CD14-positive monocyte (primary cell): ENCODE results near the gene TAGLN3. TPM values are rescaled to one million over a fixed set of nuclear protein-coding genes. Genes with fewer than 3 reads are reported as not detected.

ENCODE experiments used
- DNase-seq, 3 donors: peaks; one replicate each; pipeline ENCODE4 v3.0.0-alpha.2; 2011 to 2022
- H2AFZ ChIP-seq: 2 replicates; pipeline ENCODE4 v1.6.0; 2012; ENCODE audit warnings: mild to moderate bottlenecking, low read depth, low read length, inconsistent platforms; ENCODE audit not compliant: insufficient read depth, poor library complexity, severe bottlenecking
- H3K27ac ChIP-seq, 2 donors: 1 replicate in 1 of 2; 2 replicates in 1 of 2; pipeline ENCODE4 v1.5.1; 2012 to 2013; ENCODE audit warnings: low read length in 2 of 2, control low read depth in 1 of 2, inconsistent platforms in 1 of 2, low read depth in 1 of 2, mild to moderate bottlenecking in 1 of 2
- H3K27me3 ChIP-seq, 2 donors: one replicate each; pipeline versions ENCODE4 v1.6.0 to v1.6.1; 2011 to 2013; ENCODE audit warnings: low read length in 2 of 2; ENCODE audit not compliant: control insufficient read depth in 2 of 2, insufficient read depth in 2 of 2
- H3K36me3 ChIP-seq, 2 donors: replicated peaks in 1 of 2; 1 replicate in 1 of 2; 2 replicates in 1 of 2; pipeline versions ENCODE4 v1.5.1 to v1.6.1; 2012 to 2013; ENCODE audit warnings: low read length in 2 of 2, control low read depth in 1 of 2, inconsistent platforms in 1 of 2, mild to moderate bottlenecking in 1 of 2; ENCODE audit not compliant: insufficient read depth in 2 of 2, control insufficient read depth in 1 of 2
- H3K4me1 ChIP-seq, 2 donors: 1 replicate in 1 of 2; 2 replicates in 1 of 2; pipeline versions ENCODE4 v1.5.1 to v1.6.1; 2012 to 2013; ENCODE audit warnings: low read length in 2 of 2, control low read depth in 1 of 2, inconsistent platforms in 1 of 2, mild to moderate bottlenecking in 1 of 2, moderate library complexity in 1 of 2; ENCODE audit not compliant: insufficient read depth in 2 of 2, control insufficient read depth in 1 of 2
- H3K4me2 ChIP-seq: replicated peaks from 2 replicates; pipeline ENCODE3; 2012; ENCODE audit warnings: low read length, moderate library complexity, mild to moderate bottlenecking; ENCODE audit not compliant: poor library complexity, severe bottlenecking; ENCODE audit errors: extremely low read depth
- H3K4me3 ChIP-seq, 3 experiments: fragments of 200-600 bp in 1 of 3; sonication (generic) in 1 of 3; replicated peaks in 1 of 3; 1 replicate in 2 of 3; 2 replicates in 1 of 3; pipeline ENCODE4 v1.5.1; 2011 to 2013; ENCODE audit warnings: low read length in 3 of 3, mild to moderate bottlenecking in 3 of 3, control low read depth in 2 of 3, low read depth in 2 of 3, inconsistent platforms in 1 of 3, moderate library complexity in 1 of 3
- H3K79me2 ChIP-seq: 2 replicates; pipeline ENCODE4 v1.6.0; 2012; ENCODE audit warnings: mild to moderate bottlenecking, control low read depth, inconsistent platforms, low read length, moderate library complexity; ENCODE audit not compliant: insufficient read depth
- H3K9ac ChIP-seq: 2 replicates; pipeline ENCODE4 v1.6.0; 2017; ENCODE audit warnings: low read length, mild to moderate bottlenecking; ENCODE audit not compliant: insufficient read depth, poor library complexity, severe bottlenecking
- H3K9me3 ChIP-seq, 2 donors: replicated peaks in 1 of 2; 1 replicate in 1 of 2; 2 replicates in 1 of 2; pipeline versions ENCODE4 v1.5.1 to v1.6.1; 2012 to 2013; ENCODE audit warnings: low read length in 2 of 2, control low read depth in 1 of 2; ENCODE audit not compliant: control insufficient read depth in 1 of 2, insufficient read depth in 1 of 2
- H4K20me1 ChIP-seq: 2 replicates; pipeline ENCODE4 v1.6.0; 2012; ENCODE audit warnings: mild to moderate bottlenecking, low read length, control low read depth, moderate library complexity; ENCODE audit not compliant: insufficient read depth
- H3K27ac Mint-ChIP-seq, 7 donors: one replicate each; pipeline ENCODE4 v1.8.0; 2020; ENCODE audit warnings: mild to moderate bottlenecking in 7 of 7, mixed read lengths in 7 of 7, moderate library complexity in 6 of 7, inconsistent platforms in 2 of 7
- H3K27me3 Mint-ChIP-seq, 3 donors: one replicate each; pipeline ENCODE4 v1.8.0; 2021 to 2022; ENCODE audit warnings: low read depth in 3 of 3, mild to moderate bottlenecking in 3 of 3, mixed read lengths in 3 of 3, moderate library complexity in 3 of 3, inconsistent platforms in 1 of 3
- H3K36me3 Mint-ChIP-seq, 2 donors: one replicate each; pipeline ENCODE4 v1.8.0; 2020; ENCODE audit warnings: mixed read lengths in 2 of 2, inconsistent platforms in 1 of 2, mild to moderate bottlenecking in 1 of 2
- H3K4me1 Mint-ChIP-seq: one replicate; pipeline ENCODE4 v1.8.0; 2020; ENCODE audit warnings: mild to moderate bottlenecking, mixed read lengths
- H3K4me3 Mint-ChIP-seq, 2 donors: one replicate each; pipeline ENCODE4 v1.8.0; 2020; ENCODE audit warnings: mild to moderate bottlenecking in 2 of 2, mixed read lengths in 2 of 2, moderate library complexity in 1 of 2
- H3K9me3 Mint-ChIP-seq, 7 donors: one replicate each; pipeline ENCODE4 v1.8.0; 2020 to 2022; ENCODE audit warnings: mixed read lengths in 7 of 7, mild to moderate bottlenecking in 6 of 7, moderate library complexity in 6 of 7, inconsistent platforms in 2 of 7
- WGBS: methylation state at CpG from one replicate; pipeline ENCODE4 v1.1.5; 2013; ENCODE audit warnings: missing lambda C conversion rate; ENCODE audit not compliant: insufficient coverage; 5-methylcytosine and 5-hydroxymethylcytosine counted together
- intact Hi-C, 2 donors: fragments of 100-400 bp; cut with micrococcal nuclease; formaldehyde crosslinking; loops; one replicate each; pipeline versions ENCODE4 v1.15.0 to v1.15.1; 2023
- polyA minus RNA-seq: library from RNA; depleted of rRNA, polyadenylated mRNA; stranded (reverse); fragments of >200 nt; gene quantifications from 2 replicates; pipeline ENCODE4 v1.2.3, GENCODE V29; 2012
- polyA plus RNA-seq, 3 donors: library from polyadenylated mRNA; depleted of rRNA in 1 of 3; unstranded in 2 of 3; stranded (reverse) in 1 of 3; fragments of 300-500 nt in 2 of 3; fragments of >200 nt in 1 of 3; fragmentation: Illumina TruSeq in 2 of 3; gene quantifications; 1 replicate in 2 of 3; 2 replicates in 1 of 3; pipeline ENCODE4 v1.2.3, GENCODE V29; 2012 to 2021
- total RNA-seq, 12 experiments: library from RNA in 1 of 12; stranded (reverse) in 1 of 12; fragments of 120-200 nt in 1 of 12; gene quantifications; one replicate each; pipeline ENCODE4 v1.2.4 and lab custom pipeline; 2013 to 2026; ENCODE audit warnings: mixed read lengths in 6 of 12, inconsistent platforms in 1 of 12
- TF ChIP-seq, protein P1 (sequence below): fragments of 200-600 bp; IDR thresholded peaks from one replicate; pipeline ENCODE4 v1.8.0; 2022; ENCODE audit warnings: antibody characterized with exemption, mild to moderate bottlenecking

The TAGLN3 gene
- total RNA-seq (2013), result 0.10 TPM
- not detected for polyA plus RNA-seq
- not detected in 2 replicates for polyA minus RNA-seq
- 0 to 25.6 (median 0) reads per million in 11 experiments for total RNA-seq (lab: John Stamatoyannopoulos, UW)

DNA sequence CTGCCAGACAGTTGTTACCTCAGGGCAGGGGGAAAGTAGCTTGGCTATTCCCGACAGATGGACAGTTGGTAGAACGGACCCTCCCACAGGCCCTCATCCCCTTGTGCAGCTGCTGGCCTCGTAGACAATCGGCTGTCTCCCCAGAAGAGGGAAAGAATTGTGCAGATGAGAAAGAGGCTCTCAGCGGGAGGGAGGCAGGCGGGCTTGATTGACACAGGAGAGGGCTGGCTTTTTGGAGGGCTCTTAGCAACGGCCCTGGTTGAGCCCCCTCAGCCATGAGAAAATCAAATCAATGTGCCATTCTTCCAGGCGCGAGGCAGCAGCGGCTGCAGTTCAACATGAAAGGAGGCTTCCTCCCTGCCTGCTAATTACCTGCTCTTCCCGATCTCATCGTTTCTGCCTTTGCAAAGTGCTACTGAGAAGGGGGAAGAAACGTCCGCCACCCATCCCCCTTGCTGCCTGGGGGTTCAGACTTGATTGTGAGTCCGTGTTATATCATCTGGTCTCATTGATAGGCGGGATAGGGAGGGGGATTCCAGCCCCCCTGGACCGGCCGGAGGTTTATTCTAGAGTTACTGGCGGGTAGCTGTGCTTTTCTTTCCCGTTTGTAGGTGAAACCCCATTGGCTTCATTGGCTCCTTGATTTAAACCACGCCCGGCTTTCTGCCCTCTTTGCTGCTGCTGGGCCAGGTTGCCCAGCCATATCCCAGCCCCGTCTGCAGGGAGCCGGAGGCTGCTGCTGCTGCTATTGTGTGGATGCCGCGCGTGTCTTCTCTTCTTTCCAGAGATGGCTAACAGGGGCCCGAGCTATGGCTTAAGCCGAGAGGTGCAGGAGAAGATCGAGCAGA is at the start of gene TAGLN3:
TSS of gene TAGLN3 (plus strand) at position 287 of the 848 bp plus-strand sequence. CDS start at position 788, 501 bp downstream.
- peaks cover 11 to 12% of the 10 kb centered on the region in 2 donors for H3K4me1 ChIP-seq
- Mint-ChIP-seq H3K27me3 (peaks cover 35 to 55% (median 42%) of the 10 kb centered on the region in 3 donors), H3K36me3 (peaks cover 0 to under 1% of the 10 kb centered on the region in 2 donors), H3K4me1 (peaks cover 20% of the 10 kb centered on the region), H3K27ac (no peak within 1 kb of the TSS), H3K4me3 (peak within 1 kb of the TSS; percentile 66 to 92), H3K9me3 (peaks cover 0 to 3% (median 2%) of the 10 kb centered on the region in 7 donors)
- intact Hi-C loops, result no loop called here
- peak within 1 kb of the TSS; percentile 38 for H2AFZ ChIP-seq
- H3K27me3 ChIP-seq, result peaks cover 30 to 33% of the 10 kb centered on the region in 2 donors
- no peaks in the 10 kb centered on the region for H3K79me2 ChIP-seq
- DNase-seq, result no peak
- H3K9ac ChIP-seq, result peak within 1 kb of the TSS; percentile 19
- TF ChIP-seq, protein P1, sequence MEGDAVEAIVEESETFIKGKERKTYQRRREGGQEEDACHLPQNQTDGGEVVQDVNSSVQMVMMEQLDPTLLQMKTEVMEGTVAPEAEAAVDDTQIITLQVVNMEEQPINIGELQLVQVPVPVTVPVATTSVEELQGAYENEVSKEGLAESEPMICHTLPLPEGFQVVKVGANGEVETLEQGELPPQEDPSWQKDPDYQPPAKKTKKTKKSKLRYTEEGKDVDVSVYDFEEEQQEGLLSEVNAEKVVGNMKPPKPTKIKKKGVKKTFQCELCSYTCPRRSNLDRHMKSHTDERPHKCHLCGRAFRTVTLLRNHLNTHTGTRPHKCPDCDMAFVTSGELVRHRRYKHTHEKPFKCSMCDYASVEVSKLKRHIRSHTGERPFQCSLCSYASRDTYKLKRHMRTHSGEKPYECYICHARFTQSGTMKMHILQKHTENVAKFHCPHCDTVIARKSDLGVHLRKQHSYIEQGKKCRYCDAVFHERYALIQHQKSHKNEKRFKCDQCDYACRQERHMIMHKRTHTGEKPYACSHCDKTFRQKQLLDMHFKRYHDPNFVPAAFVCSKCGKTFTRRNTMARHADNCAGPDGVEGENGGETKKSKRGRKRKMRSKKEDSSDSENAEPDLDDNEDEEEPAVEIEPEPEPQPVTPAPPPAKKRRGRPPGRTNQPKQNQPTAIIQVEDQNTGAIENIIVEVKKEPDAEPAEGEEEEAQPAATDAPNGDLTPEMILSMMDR, result no peak
- H3K4me3 ChIP-seq, result peak within 1 kb of the TSS in 1 of 3 experiments; percentile 56
- WGBS, result 2% methylated on average over 19 of the region's 30 CpGs
- peaks cover 0 to 5% of the 10 kb centered on the region in 2 donors for H3K9me3 ChIP-seq
- no peaks in the 10 kb centered on the region for H4K20me1 ChIP-seq
- H3K36me3 ChIP-seq, result peaks cover under 1 to 1% of the 10 kb centered on the region in 2 donors
- peak within 1 kb of the TSS; percentile 60 for H3K4me2 ChIP-seq
- no peak within 1 kb of the TSS for H3K27ac ChIP-seq

DNA sequence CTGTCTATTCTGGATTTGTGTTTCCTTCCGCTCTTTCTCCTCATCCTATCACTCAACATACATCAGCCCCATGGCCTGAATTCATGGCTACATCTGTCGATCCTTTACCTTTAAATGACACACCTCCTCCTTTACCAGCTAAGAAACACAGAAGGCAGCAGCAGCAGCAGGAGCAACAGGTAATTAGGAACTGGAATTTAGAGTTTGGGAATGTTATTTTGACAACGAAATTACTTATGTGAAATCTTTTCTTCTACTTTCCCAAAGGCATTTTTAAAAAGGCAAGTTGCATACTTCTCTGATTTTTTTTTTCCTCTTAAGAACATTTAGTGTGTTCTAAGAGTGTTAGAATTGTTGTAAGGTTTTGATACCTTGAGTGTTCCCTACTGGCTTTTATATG is 49.0 kb upstream of the TAGLN3 start:
- Mint-ChIP-seq H3K27me3 (peaks cover 0 to 6% (median 0%) of the 10 kb centered on the region in 3 donors), H3K4me1 (no peaks in the 10 kb centered on the region), H3K27ac (no peak overlapping the region), H3K4me3 (no peak overlapping the region), H3K36me3 (no peaks in the 10 kb centered on the region), H3K9me3 (no peaks in the 10 kb centered on the region)
- WGBS, result 100% methylated on average over 1 of the region's 3 CpGs
- no peak overlapping the region for H3K27ac ChIP-seq
- no peak for DNase-seq
- TF ChIP-seq, protein P1, result no peak
- H3K9ac ChIP-seq, result no peak overlapping the region
- H3K79me2 ChIP-seq, result no peaks in the 10 kb centered on the region
- no peaks in the 10 kb centered on the region for H4K20me1 ChIP-seq
- no peaks in the 10 kb centered on the region for H3K27me3 ChIP-seq
- no peaks in the 10 kb centered on the region for H3K36me3 ChIP-seq
- H3K4me1 ChIP-seq, result no peaks in the 10 kb centered on the region
- H3K4me2 ChIP-seq, result no peak overlapping the region
- H3K4me3 ChIP-seq, result no peak overlapping the region
- H2AFZ ChIP-seq, result no peak overlapping the region
- no peaks in the 10 kb centered on the region for H3K9me3 ChIP-seq
- intact Hi-C loops, result no loop called here
